Ovary (tissue), 1 donor: ENCODE results near the gene MED14.

Experiments used
- EP300 ChIP-seq: sonication (generic); formaldehyde crosslinking; IDR thresholded peaks from one replicate; pipeline ENCODE4 v1.6.1; 2017; ENCODE audit warnings: antibody characterized with exemption
- POLR2A ChIP-seq: fragments of 450-650 bp; IDR thresholded peaks from one replicate; pipeline ENCODE4 v1.6.1; 2017; ENCODE audit warnings: antibody characterized with exemption, mild to moderate bottlenecking, moderate library complexity

- TF ChIP-seq POLR2A (no peak), EP300 (no peak)
These were observed 45.6 kb upstream of the MED14 start for GRCh38 chrX:40780951-40781350.
